Lower lobe of right lung (tissue), 2 donors: ENCODE measurements around the gene TRPM2. TPM values are rescaled to one million over a fixed set of nuclear protein-coding genes. Genes with fewer than 3 reads are reported as not detected.

ENCODE experiments used
- ATAC-seq, 2 donors: fragments of 200-7000 bp; cut with Tn5 transposase; one replicate each; pipeline ENCODE4 v1.9.1; 2020 to 2022; ENCODE audit warnings: mild to moderate bottlenecking in 2 of 2, moderate library complexity in 2 of 2
- DNase-seq: peaks from one replicate; pipeline ENCODE4 v3.0.0-alpha.2; 2020
- H3K27ac ChIP-seq: fragments of 200-600 bp; one replicate; pipeline ENCODE4 v1.8.0; 2022
- H3K27me3 ChIP-seq: fragments of 200-600 bp; one replicate; pipeline ENCODE4 v1.8.0; 2022; ENCODE audit warnings: low read depth
- H3K36me3 ChIP-seq: fragments of 200-600 bp; one replicate; pipeline ENCODE4 v1.8.0; 2022; ENCODE audit warnings: mild to moderate bottlenecking
- H3K4me1 ChIP-seq: fragments of 200-600 bp; one replicate; pipeline ENCODE4 v1.8.0; 2022
- H3K4me3 ChIP-seq: fragments of 200-600 bp; one replicate; pipeline ENCODE4 v1.8.0; 2022; ENCODE audit warnings: mild to moderate bottlenecking
- H3K9me3 ChIP-seq: fragments of 200-600 bp; one replicate; pipeline ENCODE4 v1.8.0; 2022
- intact Hi-C: fragments of 100-400 bp; cut with DNase I; formaldehyde crosslinking; loops from one replicate; pipeline ENCODE4 v1.11.0; 2022
- total RNA-seq: library from RNA; stranded (reverse); fragmentation: NEBNext Ultra II Directional; extraction: Animal tissue kit (Norgen Biotek cat#: 25700); gene quantifications from one replicate; pipeline ENCODE4 v1.2.1, GENCODE V29; 2021
- TF ChIP-seq, protein P1 (sequence below): fragments of 200-600 bp; IDR thresholded peaks from one replicate; pipeline ENCODE4 v1.8.0; 2022; ENCODE audit warnings: antibody characterized with exemption, mild to moderate bottlenecking
- donor health status: DM: no; HTN: yes; CAD: no; lungs with severe emphysema.

TRPM2 gene
- total RNA-seq, 1 donor from 2014 or later, result 17.9 TPM

DNA sequence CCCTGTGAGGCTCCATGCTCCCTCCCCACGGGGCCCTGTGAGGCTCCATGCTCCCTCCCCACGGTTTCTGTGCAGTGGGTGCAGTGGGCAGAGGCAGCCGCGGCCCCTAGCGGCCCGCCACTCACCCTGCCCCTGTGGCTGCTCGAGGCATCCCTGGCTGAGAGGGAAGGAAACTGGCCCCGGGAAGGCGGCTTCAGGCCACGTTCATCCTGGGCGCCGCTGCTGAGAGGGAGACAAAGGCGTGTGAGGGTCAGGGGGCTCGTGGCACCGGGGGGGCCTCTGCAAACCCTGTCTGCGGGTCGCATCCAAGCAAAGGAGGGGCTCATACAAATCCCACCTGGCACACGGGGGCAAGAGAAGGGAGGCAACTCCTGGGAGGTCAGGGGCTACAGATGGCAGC, 22.7 kb upstream of the TRPM2 start:
- intact Hi-C loops, result no loop called here
- TF ChIP-seq, protein P1, sequence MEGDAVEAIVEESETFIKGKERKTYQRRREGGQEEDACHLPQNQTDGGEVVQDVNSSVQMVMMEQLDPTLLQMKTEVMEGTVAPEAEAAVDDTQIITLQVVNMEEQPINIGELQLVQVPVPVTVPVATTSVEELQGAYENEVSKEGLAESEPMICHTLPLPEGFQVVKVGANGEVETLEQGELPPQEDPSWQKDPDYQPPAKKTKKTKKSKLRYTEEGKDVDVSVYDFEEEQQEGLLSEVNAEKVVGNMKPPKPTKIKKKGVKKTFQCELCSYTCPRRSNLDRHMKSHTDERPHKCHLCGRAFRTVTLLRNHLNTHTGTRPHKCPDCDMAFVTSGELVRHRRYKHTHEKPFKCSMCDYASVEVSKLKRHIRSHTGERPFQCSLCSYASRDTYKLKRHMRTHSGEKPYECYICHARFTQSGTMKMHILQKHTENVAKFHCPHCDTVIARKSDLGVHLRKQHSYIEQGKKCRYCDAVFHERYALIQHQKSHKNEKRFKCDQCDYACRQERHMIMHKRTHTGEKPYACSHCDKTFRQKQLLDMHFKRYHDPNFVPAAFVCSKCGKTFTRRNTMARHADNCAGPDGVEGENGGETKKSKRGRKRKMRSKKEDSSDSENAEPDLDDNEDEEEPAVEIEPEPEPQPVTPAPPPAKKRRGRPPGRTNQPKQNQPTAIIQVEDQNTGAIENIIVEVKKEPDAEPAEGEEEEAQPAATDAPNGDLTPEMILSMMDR, result no peak
- no peaks in the 10 kb centered on the region for H3K9me3 ChIP-seq
- H3K27ac ChIP-seq, result no peak overlapping the region
- H3K4me1 ChIP-seq, result no peaks in the 10 kb centered on the region
- ATAC-seq (no peak), DNase-seq (no peak)
- H3K27me3 ChIP-seq, result no peaks in the 10 kb centered on the region
- H3K36me3 ChIP-seq, result peaks cover 55% of the 10 kb centered on the region
- H3K4me3 ChIP-seq, result no peak overlapping the region

DNA sequence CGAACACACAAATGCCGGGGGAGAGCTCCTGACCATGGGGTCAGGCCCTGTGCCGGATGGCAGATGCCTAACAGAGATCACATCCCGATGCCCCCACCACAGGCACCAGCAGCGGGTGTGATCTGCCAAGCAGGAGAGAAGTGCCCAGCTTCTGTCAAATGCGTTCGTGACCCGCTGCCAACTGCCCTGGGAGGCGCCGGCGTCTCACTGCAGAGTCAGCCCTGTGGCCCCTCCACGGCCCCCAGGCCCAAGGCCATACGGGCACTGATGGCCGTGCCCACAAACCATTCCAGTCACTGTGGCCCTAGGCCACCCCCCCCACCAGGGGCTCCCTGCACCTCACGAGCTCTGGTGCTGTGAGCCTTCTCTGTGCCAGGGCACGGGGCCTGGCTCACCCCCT, 22.2 kb upstream of the TRPM2 start:
- Histone ChIP-seq H3K27me3 (no peaks in the 10 kb centered on the region), H3K9me3 (no peaks in the 10 kb centered on the region), H3K27ac (no peak overlapping the region), H3K4me1 (no peaks in the 10 kb centered on the region), H3K4me3 (no peak overlapping the region), H3K36me3 (peaks cover 50% of the 10 kb centered on the region)
- ATAC-seq (no peak), DNase-seq (no peak)
- intact Hi-C loops, result no loop called here
- TF ChIP-seq, protein P1, result no peak

DNA sequence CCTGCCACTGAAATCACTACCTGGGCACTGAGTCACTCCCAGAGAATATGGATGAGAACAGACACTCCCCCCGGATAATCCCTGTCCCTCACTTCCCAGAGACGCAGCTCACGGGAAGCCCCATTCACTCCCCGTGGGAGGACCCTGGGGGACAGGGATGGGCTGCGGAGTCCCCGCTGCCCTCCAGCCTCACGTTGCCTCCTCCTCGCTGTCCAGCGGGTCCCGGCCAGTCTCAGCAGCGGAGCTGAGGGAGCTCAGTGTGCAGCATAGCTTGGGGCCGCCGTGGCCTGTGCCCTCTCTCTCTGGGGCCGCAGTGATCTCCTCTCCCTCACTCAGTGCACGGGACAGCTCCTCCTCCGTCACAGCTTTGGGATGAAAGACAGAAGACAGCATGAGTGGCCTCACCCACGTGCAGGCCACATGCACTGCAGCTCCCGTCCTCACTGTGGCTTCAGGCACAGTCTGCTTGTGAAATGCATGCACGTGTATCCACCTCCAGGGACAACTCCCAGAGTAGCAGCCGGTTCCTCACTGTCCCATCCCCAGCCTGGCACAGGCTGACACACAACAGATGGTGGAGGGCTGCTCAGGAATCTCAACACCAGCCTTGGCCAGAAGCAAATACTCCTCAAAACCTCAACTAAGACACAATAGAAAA, 21.6 kb upstream of the TRPM2 start:
- Histone ChIP-seq H3K4me3 (no peak overlapping the region), H3K36me3 (peaks cover 48% of the 10 kb centered on the region), H3K27ac (no peak overlapping the region), H3K9me3 (no peaks in the 10 kb centered on the region), H3K27me3 (no peaks in the 10 kb centered on the region), H3K4me1 (no peaks in the 10 kb centered on the region)
- TF ChIP-seq, protein P1, result no peak
- ATAC-seq (no peak), DNase-seq (no peak)
- intact Hi-C loops, result no loop called here

DNA sequence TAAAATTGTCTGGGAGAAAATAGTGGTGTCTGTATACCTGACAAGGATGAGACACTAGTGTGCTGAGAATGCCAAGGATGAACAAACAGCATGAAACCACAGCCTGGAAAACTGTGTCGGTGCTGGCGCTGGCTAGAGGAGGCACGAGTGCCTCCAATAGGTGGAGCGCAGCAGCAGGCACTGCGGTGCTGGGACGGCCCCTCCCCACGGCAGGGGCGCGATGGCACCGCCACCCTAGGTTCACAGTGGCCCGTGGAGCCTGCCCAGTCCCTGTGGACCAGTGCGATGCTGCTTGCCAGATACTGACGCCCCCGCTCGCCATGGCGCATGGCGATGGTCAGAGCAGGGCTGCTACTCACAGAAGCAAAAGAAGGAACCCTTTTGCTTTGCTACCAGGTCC, 21.0 kb upstream of the TRPM2 start:
- peaks cover 47% of the 10 kb centered on the region for H3K36me3 ChIP-seq
- H3K4me3 ChIP-seq, result no peak overlapping the region
- TF ChIP-seq, protein P1, result no peak
- ATAC-seq, result no peak
- no peak for DNase-seq
- no peaks in the 10 kb centered on the region for H3K4me1 ChIP-seq
- H3K9me3 ChIP-seq, result no peaks in the 10 kb centered on the region
- H3K27ac ChIP-seq, result no peak overlapping the region
- intact Hi-C loops, result no loop called here
- no peaks in the 10 kb centered on the region for H3K27me3 ChIP-seq

DNA sequence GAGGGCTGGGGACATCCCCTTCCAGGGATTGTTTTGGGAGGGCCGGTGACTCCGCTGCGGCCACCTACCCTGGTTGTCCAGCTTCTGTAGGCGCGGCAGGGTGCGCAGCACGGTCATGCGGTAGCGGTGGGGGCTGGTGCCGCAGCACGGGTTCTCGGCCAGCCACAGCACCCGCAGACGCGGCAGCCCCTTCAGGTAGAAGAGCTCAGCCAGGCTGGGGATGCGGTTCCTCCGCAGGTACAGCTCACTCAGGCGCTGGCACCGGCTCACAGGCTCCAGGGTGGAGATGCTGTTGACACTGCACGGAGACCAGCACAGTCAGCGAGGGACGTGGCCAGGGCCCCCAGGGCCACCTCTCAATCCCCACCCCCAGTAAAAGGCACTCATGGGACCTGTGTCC, 20.5 kb upstream of the TRPM2 start:
- intact Hi-C loops, result no loop called here
- Histone ChIP-seq H3K27me3 (no peaks in the 10 kb centered on the region), H3K4me1 (peaks cover 3% of the 10 kb centered on the region), H3K4me3 (no peak overlapping the region), H3K9me3 (no peaks in the 10 kb centered on the region), H3K27ac (no peak overlapping the region), H3K36me3 (peaks cover 41% of the 10 kb centered on the region)
- ATAC-seq, result no peak
- DNase-seq, result no peak
- TF ChIP-seq, protein P1, result no peak
